Liver (tissue), 9 donors: ENCODE measurements around the gene ATXN1. TPM values are rescaled to one million over a fixed set of nuclear protein-coding genes. Genes with fewer than 3 reads are reported as not detected.
"Not testable (repeated sequence)": the region's sequence is repeated elsewhere in the genome, so short reads cannot be mapped to it uniquely, and the experiment has no call there.

ENCODE experiments used
- DNase-seq: peaks from one replicate; pipeline ENCODE4 v3.0.0-alpha.2; 2017; ENCODE audit warnings: low spot score
- H3K27ac ChIP-seq, 2 donors: one replicate each; pipeline ENCODE4 v1.7.0; 2013; ENCODE audit warnings: inconsistent platforms in 2 of 2, low read length in 2 of 2, control low read depth in 1 of 2, low read depth in 1 of 2, mild to moderate bottlenecking in 1 of 2
- H3K27me3 ChIP-seq, 4 donors: one replicate each; pipeline versions ENCODE4 v1.6.1 to v1.7.0; 2013; ENCODE audit warnings: low read length in 3 of 4, inconsistent platforms in 1 of 4, mild to moderate bottlenecking in 1 of 4, moderate library complexity in 1 of 4; ENCODE audit not compliant: control insufficient read depth in 4 of 4, insufficient read depth in 4 of 4
- H3K36me3 ChIP-seq, 4 donors: one replicate each; pipeline versions ENCODE4 v1.6.1 to v1.7.0; 2013; ENCODE audit warnings: low read length in 3 of 4, mild to moderate bottlenecking in 3 of 4, low read depth in 1 of 4, moderate library complexity in 1 of 4; ENCODE audit not compliant: control insufficient read depth in 4 of 4, insufficient read depth in 3 of 4
- H3K4me1 ChIP-seq, 4 donors: one replicate each; pipeline versions ENCODE4 v1.6.1 to v1.7.0; 2013; ENCODE audit warnings: low read length in 3 of 4, mild to moderate bottlenecking in 3 of 4, moderate library complexity in 1 of 4; ENCODE audit not compliant: control insufficient read depth in 4 of 4, insufficient read depth in 4 of 4
- H3K4me3 ChIP-seq, 3 donors: one replicate each; pipeline versions ENCODE4 v1.6.1 to v1.7.0; 2013; ENCODE audit warnings: low read length in 3 of 3, control low read depth in 1 of 3, low read depth in 1 of 3, mild to moderate bottlenecking in 1 of 3
- H3K9ac ChIP-seq, 2 donors: one replicate each; pipeline ENCODE4 v1.7.0; 2013; ENCODE audit warnings: low read length in 2 of 2, mild to moderate bottlenecking in 2 of 2, moderate library complexity in 2 of 2, control low read depth in 1 of 2, low read depth in 1 of 2
- H3K9me3 ChIP-seq, 4 donors: one replicate each; pipeline versions ENCODE4 v1.6.1 to v1.7.0; 2013; ENCODE audit warnings: low read length in 3 of 4; ENCODE audit not compliant: control insufficient read depth in 4 of 4
- ATF3 ChIP-seq: IDR thresholded peaks from 2 replicates; pipeline ENCODE4 v1.6.1; 2016; ENCODE audit warnings: antibody characterized with exemption
- CTCF ChIP-seq: fragments of 150-350 bp; IDR thresholded peaks from 2 replicates; pipeline ENCODE4 v1.5.1; 2017; ENCODE audit warnings: improper control_type of control experiment, low read depth, low read length; ENCODE audit not compliant: missing input control
- EGR1 ChIP-seq, 2 donors: IDR thresholded peaks; 2 replicates each; pipeline ENCODE4 v1.6.1; 2016 to 2018; ENCODE audit warnings: antibody characterized with exemption in 2 of 2, low read depth in 2 of 2
- FOXA1 ChIP-seq: IDR thresholded peaks from 2 replicates; pipeline ENCODE4 v1.6.1; 2016; ENCODE audit warnings: antibody characterized with exemption
- FOXA2 ChIP-seq: IDR thresholded peaks from 2 replicates; pipeline ENCODE4 v1.6.1; 2016; ENCODE audit warnings: antibody characterized with exemption
- GABPA ChIP-seq, 2 donors: IDR thresholded peaks in 1 of 2; conservative IDR thresholded peaks in 1 of 2; 2 replicates each; pipeline ENCODE4 v1.6.1; 2016; ENCODE audit warnings: antibody characterized with exemption in 2 of 2, mild to moderate bottlenecking in 1 of 2, moderate library complexity in 1 of 2
- HNF4A ChIP-seq, 2 donors: conservative IDR thresholded peaks; 2 replicates each; pipeline ENCODE4 v1.6.1; 2016; ENCODE audit warnings: antibody characterized with exemption in 2 of 2, mild to moderate bottlenecking in 2 of 2
- JUND ChIP-seq, 2 donors: IDR thresholded peaks; 2 replicates each; pipeline ENCODE4 v1.6.1; 2016; ENCODE audit warnings: antibody characterized with exemption in 2 of 2
- MAX ChIP-seq: IDR thresholded peaks from 2 replicates; pipeline ENCODE4 v1.6.1; 2016; ENCODE audit warnings: antibody characterized with exemption
- REST ChIP-seq: IDR thresholded peaks from 2 replicates; pipeline ENCODE4 v1.6.1; 2016; ENCODE audit warnings: antibody characterized with exemption, mild to moderate bottlenecking
- SP1 ChIP-seq: IDR thresholded peaks from 2 replicates; pipeline ENCODE4 v1.6.1; 2018; ENCODE audit warnings: antibody characterized with exemption, mild to moderate bottlenecking
- TAF1 ChIP-seq: conservative IDR thresholded peaks from 2 replicates; pipeline ENCODE4 v1.6.1; 2016; ENCODE audit warnings: antibody characterized with exemption, mild to moderate bottlenecking
- WGBS: extraction: QIAGEN DNeasy Blood & Tissue Kit; methylation state at CpG from one replicate; pipeline ENCODE4 v1.1.7; 2013; 5-methylcytosine and 5-hydroxymethylcytosine counted together
- polyA plus RNA-seq, 2 donors: library from polyadenylated mRNA; stranded (reverse) in 1 of 2; unstranded in 1 of 2; fragments of 200-250 nt in 1 of 2; fragments of >200 nt in 1 of 2; fragmentation: Nextera tagmentation in 1 of 2; extraction: Ambion mirVana in 1 of 2; gene quantifications; one replicate each; pipeline versions ENCODE4 v1.2.1 to v1.2.3, GENCODE V29; 2013 to 2015
- total RNA-seq, 2 donors: library from RNA; depleted of rRNA; stranded (reverse); fragments of >200 nt; gene quantifications; one replicate each; pipeline ENCODE4 v1.2.3, GENCODE V29; 2014
- donor health status: healthy.
- donor health status: healthy.
- donor health status: healthy.
- donor health status: healthy.
- donor health status: healthy.

ATXN1 gene
- total and polyA plus RNA-seq, 4 donors: 4.3 to 29.7 (median 8.2) TPM

- no peaks in the 10 kb centered on the region for H3K4me1 ChIP-seq
- peaks cover 0 to 6% (median under 1%) of the 10 kb centered on the region in 4 donors for H3K36me3 ChIP-seq
- WGBS: 94% methylated on average over 4 of the region's 4 CpGs
- no peak overlapping the region for H3K9ac ChIP-seq
- H3K27me3 ChIP-seq: no peaks in the 10 kb centered on the region
- no peak for TF ChIP-seq FOXA1
- TF ChIP-seq TAF1: no peak
- no peak for TF ChIP-seq REST
- no peak for TF ChIP-seq MAX
- no peaks in the 10 kb centered on the region for H3K9me3 ChIP-seq
- H3K27ac ChIP-seq: no peak overlapping the region
- H3K4me3 ChIP-seq: no peak overlapping the region
- no peak for DNase-seq
Observed at GRCh38 chr6:16630026-16630643, 131.1 kb downstream of the ATXN1 start.

- H3K27me3 ChIP-seq, H3K27ac ChIP-seq, H3K4me1 ChIP-seq, H3K36me3 ChIP-seq, H3K9me3 ChIP-seq, H3K9ac ChIP-seq, DNase-seq, H3K4me3 ChIP-seq: not testable (repeated sequence)
- WGBS: 99% methylated on average over 1 of the region's 1 CpG
Observed at GRCh38 chr6:16628580-16628979, 132.7 kb downstream of the ATXN1 start.

- H3K9me3 ChIP-seq: no peaks in the 10 kb centered on the region
- WGBS: 91% methylated on average over 2 of the region's 2 CpGs
- no peaks in the 10 kb centered on the region for H3K27me3 ChIP-seq
Observed at GRCh38 chr6:16626650-16627049, 134.6 kb downstream of the ATXN1 start.

More at GRCh38 chr6:16626650-16627049, 134.6 kb downstream of the ATXN1 start:
- no peak for DNase-seq
- H3K4me3 ChIP-seq: no peak overlapping the region
- no peak overlapping the region for H3K9ac ChIP-seq
- H3K4me1 ChIP-seq: no peaks in the 10 kb centered on the region
- H3K36me3 ChIP-seq: peaks cover 0 to 6% (median under 1%) of the 10 kb centered on the region in 4 donors
- no peak overlapping the region for H3K27ac ChIP-seq
- TF ChIP-seq MAX (no peak), CTCF (no peak), EGR1 (IDR thresholded peaks at IDR 0.05; ENCODE audit: low read depth in 2 of 2) (no peak), ATF3 (no peak), FOXA2 (no peak), SP1 (no peak), GABPA (IDR thresholded peaks at IDR 0.05 in 1 of 2, conservative IDR thresholded peaks at IDR 0.05 in 1 of 2) (no peak), JUND (IDR thresholded peaks at IDR 0.05) (no peak), HNF4A (conservative IDR thresholded peaks at IDR 0.05) (no peak), REST (no peak)
